A549 treated with Mapracorat at 1 μM for 4 hours (cell line): ENCODE measurements around the gene PC. TPM values are rescaled to one million over a fixed set of nuclear protein-coding genes. Genes with fewer than 3 reads are reported as not detected.

ENCODE experiments used
- total RNA-seq: library from RNA; stranded (reverse); fragments of 200-300 nt; extraction: Qiagen RNA extraction; gene quantifications from 5 replicates; pipeline ENCODE4 v1.2.3, GENCODE V29; 2022

Gene PC, protein sequence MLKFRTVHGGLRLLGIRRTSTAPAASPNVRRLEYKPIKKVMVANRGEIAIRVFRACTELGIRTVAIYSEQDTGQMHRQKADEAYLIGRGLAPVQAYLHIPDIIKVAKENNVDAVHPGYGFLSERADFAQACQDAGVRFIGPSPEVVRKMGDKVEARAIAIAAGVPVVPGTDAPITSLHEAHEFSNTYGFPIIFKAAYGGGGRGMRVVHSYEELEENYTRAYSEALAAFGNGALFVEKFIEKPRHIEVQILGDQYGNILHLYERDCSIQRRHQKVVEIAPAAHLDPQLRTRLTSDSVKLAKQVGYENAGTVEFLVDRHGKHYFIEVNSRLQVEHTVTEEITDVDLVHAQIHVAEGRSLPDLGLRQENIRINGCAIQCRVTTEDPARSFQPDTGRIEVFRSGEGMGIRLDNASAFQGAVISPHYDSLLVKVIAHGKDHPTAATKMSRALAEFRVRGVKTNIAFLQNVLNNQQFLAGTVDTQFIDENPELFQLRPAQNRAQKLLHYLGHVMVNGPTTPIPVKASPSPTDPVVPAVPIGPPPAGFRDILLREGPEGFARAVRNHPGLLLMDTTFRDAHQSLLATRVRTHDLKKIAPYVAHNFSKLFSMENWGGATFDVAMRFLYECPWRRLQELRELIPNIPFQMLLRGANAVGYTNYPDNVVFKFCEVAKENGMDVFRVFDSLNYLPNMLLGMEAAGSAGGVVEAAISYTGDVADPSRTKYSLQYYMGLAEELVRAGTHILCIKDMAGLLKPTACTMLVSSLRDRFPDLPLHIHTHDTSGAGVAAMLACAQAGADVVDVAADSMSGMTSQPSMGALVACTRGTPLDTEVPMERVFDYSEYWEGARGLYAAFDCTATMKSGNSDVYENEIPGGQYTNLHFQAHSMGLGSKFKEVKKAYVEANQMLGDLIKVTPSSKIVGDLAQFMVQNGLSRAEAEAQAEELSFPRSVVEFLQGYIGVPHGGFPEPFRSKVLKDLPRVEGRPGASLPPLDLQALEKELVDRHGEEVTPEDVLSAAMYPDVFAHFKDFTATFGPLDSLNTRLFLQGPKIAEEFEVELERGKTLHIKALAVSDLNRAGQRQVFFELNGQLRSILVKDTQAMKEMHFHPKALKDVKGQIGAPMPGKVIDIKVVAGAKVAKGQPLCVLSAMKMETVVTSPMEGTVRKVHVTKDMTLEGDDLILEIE
- total RNA-seq = 31.0 to 40.8 TPM (median 38.5 TPM) in 5 replicates

DNA sequence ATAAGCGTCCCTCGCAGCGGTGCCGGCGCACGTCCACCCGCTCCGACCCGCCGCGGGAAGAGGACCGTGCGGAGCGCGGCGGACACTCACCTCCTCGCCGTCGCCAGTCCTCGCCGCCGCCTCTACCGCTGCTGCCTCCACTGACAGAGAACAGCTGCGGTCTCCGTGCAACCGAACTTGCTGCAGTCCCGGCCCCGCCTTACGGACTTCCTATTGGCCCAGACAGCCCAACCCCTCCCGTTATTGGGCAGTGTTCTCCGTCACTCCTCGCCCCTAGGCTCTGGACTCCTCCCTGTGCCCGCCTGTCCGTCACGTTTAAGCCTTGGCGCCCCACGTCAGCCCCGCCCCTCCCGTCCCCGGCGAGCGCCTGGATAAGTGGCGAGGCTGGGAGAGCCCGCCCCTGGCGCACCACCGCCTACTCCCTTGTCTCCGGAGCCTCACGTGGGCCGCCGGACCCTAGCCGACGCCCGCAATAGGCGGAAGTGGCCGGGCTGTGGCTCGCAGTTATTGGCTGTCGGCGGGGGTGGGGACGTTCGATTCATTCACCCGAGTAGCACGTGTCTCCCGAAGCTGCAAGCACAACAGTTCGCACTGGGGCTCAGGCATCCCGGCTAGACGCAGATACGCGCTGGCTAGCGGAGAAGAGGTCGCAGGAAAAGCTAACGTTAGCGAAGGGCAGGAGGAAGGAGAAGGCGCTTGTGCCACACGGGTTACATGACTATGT is at the start of gene PC:
PC (minus strand) TSS at position 152 of the 724 bp plus-strand sequence. CDS start 86,224 bp downstream, outside the sequence.

DNA sequence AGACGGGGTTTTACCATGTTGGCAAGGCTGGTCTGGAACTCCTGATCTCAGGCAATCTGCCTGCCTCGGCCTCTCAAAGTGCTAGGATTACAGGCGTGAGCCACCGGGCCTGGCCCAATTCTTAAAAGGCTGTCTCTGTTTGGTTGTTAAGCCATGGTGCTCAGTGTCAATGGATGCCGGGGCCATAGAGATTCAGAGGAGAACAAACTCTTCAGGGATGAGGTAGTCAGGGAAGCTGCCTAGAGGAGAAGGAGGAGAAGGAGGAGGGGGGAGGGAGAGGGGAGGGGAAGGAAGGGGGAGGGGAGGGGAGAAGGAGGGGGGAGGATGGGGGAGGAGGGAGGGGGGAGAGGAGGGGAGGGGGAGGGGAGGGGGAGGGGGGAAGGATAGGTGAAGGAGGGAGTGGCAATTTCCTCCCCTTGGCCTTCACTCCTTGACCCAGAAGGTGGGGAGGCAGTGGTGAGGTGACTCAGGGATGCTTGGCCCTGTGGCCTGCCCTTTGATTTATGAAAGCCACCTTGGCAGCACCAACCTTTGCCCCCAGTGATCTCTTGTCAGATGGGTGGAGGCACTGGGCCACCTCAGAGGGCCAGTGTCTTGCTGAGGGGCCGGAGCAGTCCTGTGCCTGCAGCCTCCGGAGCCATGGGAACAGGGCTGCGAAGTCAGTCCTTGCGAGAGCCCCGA is 16.7 kb upstream of the PC start, which contains the start of gene C11orf86:
C11orf86 (plus strand) TSS at position 581 of the 681 bp plus-strand sequence; CDS start at position 640, 59 bp downstream.

DNA sequence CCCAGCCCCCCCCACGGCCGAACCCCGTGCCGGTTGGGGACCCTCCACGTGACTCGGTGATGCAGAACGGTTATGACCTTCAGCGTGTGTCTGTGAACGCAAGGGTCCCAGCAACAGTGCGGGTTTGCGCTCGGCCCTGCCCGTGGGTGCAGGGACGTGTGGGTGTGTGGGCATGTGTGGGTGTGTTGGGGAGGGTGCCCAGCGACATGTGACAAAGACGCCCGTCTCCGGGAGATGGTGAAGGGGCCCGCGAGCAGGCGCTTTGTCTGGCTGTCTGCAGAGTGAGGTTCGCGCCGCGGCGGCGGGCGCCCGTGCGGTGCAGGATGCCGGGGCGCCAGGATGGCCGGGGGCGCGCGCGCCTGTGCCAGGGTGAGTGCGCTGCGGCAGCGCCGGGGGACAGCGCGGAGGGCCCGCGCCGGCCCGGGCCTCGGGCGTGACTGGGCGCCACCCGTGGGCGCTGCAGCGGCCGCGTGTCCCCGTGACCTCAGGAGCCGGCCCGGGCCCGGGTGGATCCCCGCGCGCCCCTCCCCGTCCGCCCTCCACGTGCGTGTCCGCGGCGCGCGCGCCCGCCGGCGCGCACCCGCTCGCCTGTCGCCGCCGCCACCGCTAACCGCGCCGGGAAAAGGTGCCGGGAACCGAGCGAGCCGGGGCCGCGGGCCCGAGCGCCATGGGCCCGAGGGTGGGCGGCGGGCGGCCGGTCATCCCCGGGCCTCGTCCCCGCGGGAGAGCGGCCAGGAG is 101.5 kb downstream of the PC start, which contains the start of gene LRFN4:
LRFN4 (plus strand) TSS at position 569 of the 738 bp plus-strand sequence. CDS start 681 bp downstream, outside the sequence.

DNA sequence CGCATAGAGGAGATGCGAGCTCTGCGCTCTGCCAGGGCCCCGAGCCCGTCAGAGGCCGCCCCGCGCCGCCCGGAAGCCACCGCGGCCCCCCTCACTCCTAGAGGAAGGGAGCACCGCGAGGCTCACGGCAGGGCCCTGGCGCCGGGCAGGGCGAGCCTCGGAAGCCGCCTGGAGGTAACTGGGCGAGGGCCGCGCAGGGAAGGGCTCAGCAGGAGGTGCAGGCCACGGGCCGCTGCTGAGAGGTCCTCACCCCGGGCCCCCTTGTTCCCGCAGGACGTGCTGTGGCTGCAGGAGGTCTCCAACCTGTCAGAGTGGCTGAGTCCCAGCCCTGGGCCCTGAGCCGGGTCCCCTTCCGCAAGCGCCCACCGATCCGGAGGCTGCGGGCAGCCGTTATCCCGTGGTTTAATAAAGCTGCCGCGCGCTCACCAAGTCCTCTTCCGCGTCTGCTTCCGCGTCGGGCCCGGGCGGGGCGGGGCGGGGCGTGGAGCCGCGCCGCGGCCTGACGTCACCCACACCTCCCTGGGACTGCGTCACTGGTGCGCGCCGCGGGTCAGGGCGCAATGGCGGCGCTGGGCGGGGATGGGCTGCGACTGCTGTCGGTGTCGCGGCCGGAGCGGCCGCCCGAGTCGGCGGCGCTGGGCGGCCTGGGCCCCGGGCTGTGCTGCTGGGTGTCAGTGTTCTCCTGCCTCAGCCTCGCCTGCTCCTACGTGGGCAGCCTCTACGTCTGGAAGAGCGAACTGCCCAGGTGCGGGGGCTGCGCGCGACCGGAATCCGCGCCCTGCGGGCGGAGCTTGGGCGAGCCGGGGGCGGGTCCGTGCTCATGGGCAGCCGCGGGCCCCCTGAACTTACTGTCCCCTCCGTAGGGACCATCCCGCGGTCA is 115.0 kb downstream of the PC start, which contains the start of gene RCE1:
RCE1 (plus strand) TSS at position 546 of the 880 bp plus-strand sequence; CDS start at position 561, 15 bp downstream.

Other genes with a start within 250 kb of the PC start
- gene SPTBN2, start 229.2 kb downstream of the PC start, total RNA-seq = 8.7 to 10.7 TPM (median 9.7 TPM) in 5 replicates
- gene RCE1, start 114.9 kb downstream of the PC start, total RNA-seq = 40.2 to 55.7 TPM (median 52.3 TPM) in 5 replicates
- gene LRFN4, start 101.3 kb downstream of the PC start, total RNA-seq = 68.1 to 127 TPM (median 112 TPM) in 5 replicates
- 44.1 to 80.8 TPM (median 70.7 TPM) in 5 replicates for gene C11orf86, start 16.9 kb upstream of the PC start, total RNA-seq
- gene SYT12, start 64.8 kb upstream of the PC start, total RNA-seq = 12.6 to 22.3 TPM (median 19.9 TPM) in 5 replicates
- 32.6 to 53.3 TPM (median 47.9 TPM) in 5 replicates for gene RHOD, start 98.5 kb upstream of the PC start, total RNA-seq
- gene KDM2A, start 160.9 kb upstream of the PC start, total RNA-seq = 40.0 to 47.1 TPM (median 45.1 TPM) in 5 replicates